Measurements from ENCODE around the gene ISCA2.

DNA sequence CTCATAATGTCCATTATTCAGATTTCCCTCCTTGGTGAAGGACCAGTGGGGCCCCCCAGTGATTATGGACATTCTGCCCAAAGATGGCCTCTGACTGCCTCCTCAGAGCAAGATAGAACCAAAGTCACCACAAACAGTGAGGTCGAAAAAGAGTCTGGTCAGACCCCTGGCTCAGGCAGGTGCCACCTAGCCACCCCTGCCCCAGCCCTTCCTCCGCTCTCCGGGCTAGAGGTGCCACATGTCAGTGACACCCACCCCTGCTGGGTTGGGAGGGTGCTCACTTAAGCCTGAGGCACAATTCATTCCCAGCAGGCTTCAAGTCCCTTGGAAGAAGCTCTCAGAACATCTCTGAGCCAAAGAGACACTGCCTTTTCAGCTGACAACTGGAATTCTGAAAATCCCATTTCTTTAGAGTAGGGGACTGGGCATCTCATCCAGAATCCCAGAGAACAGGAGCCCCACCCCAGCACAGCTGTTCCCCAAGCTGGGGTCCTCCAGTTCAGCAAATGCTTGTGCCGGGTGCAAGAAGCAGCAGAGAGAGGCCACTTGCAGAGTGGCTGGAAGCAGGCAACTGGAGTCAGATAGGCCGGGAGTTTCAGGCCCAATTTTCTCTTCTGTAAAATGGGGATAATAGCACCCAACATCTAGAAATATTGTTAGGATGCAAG lies 50.3 kb downstream of the ISCA2 start:
- TF ChIP-seq ZNF549 (tag by site-specific recombination; IDR thresholded peaks at IDR 0.05) (no peak), ZNF2 (tag by site-specific recombination; IDR thresholded peaks at IDR 0.05) (no peak), ZSCAN23 (tag by site-specific recombination; IDR thresholded peaks at IDR 0.05) (no peak), YY1 (tag by site-specific recombination; IDR thresholded peaks at IDR 0.05) (no peak), ZNF776 (tag by site-specific recombination; IDR thresholded peaks at IDR 0.05; ENCODE audit: borderline replicate concordance) (no peak), ZBTB21 (tag by site-specific recombination; IDR thresholded peaks at IDR 0.05) (no peak), GLIS2 (tag by site-specific recombination; IDR thresholded peaks at IDR 0.05) (no peak), ZNF157 (tag by site-specific recombination; IDR thresholded peaks at IDR 0.05) (no peak), ZNF184 (tag by site-specific recombination; IDR thresholded peaks at IDR 0.05) (no peak), FEZF1 (tag by site-specific recombination; IDR thresholded peaks at IDR 0.05) (no peak)
- TF ChIP-seq, protein P1, sequence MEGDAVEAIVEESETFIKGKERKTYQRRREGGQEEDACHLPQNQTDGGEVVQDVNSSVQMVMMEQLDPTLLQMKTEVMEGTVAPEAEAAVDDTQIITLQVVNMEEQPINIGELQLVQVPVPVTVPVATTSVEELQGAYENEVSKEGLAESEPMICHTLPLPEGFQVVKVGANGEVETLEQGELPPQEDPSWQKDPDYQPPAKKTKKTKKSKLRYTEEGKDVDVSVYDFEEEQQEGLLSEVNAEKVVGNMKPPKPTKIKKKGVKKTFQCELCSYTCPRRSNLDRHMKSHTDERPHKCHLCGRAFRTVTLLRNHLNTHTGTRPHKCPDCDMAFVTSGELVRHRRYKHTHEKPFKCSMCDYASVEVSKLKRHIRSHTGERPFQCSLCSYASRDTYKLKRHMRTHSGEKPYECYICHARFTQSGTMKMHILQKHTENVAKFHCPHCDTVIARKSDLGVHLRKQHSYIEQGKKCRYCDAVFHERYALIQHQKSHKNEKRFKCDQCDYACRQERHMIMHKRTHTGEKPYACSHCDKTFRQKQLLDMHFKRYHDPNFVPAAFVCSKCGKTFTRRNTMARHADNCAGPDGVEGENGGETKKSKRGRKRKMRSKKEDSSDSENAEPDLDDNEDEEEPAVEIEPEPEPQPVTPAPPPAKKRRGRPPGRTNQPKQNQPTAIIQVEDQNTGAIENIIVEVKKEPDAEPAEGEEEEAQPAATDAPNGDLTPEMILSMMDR (tag by site-specific recombination; IDR thresholded peaks at IDR 0.05): no peak
- TF ChIP-seq, protein P2, sequence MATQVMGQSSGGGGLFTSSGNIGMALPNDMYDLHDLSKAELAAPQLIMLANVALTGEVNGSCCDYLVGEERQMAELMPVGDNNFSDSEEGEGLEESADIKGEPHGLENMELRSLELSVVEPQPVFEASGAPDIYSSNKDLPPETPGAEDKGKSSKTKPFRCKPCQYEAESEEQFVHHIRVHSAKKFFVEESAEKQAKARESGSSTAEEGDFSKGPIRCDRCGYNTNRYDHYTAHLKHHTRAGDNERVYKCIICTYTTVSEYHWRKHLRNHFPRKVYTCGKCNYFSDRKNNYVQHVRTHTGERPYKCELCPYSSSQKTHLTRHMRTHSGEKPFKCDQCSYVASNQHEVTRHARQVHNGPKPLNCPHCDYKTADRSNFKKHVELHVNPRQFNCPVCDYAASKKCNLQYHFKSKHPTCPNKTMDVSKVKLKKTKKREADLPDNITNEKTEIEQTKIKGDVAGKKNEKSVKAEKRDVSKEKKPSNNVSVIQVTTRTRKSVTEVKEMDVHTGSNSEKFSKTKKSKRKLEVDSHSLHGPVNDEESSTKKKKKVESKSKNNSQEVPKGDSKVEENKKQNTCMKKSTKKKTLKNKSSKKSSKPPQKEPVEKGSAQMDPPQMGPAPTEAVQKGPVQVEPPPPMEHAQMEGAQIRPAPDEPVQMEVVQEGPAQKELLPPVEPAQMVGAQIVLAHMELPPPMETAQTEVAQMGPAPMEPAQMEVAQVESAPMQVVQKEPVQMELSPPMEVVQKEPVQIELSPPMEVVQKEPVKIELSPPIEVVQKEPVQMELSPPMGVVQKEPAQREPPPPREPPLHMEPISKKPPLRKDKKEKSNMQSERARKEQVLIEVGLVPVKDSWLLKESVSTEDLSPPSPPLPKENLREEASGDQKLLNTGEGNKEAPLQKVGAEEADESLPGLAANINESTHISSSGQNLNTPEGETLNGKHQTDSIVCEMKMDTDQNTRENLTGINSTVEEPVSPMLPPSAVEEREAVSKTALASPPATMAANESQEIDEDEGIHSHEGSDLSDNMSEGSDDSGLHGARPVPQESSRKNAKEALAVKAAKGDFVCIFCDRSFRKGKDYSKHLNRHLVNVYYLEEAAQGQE (tag by site-specific recombination; IDR thresholded peaks at IDR 0.05): no peak
- TF ChIP-seq, protein P3, sequence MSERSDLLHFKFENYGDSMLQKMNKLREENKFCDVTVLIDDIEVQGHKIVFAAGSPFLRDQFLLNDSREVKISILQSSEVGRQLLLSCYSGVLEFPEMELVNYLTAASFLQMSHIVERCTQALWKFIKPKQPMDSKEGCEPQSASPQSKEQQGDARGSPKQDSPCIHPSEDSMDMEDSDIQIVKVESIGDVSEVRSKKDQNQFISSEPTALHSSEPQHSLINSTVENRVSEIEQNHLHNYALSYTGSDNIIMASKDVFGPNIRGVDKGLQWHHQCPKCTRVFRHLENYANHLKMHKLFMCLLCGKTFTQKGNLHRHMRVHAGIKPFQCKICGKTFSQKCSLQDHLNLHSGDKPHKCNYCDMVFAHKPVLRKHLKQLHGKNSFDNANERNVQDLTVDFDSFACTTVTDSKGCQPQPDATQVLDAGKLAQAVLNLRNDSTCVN (tag by site-specific recombination; optimal IDR thresholded peaks at IDR 0.05): no peak
